Astrocyte of the cerebellum (primary cell): ENCODE measurements around the gene WDSUB1.

Experiments
- DNase-seq: peaks from one replicate; pipeline ENCODE4 v3.0.0-alpha.2; 2011; ENCODE audit warnings: low read depth
- H3K4me3 ChIP-seq: 2 replicates; pipeline ENCODE4 v1.5.1; 2011; ENCODE audit warnings: mild to moderate bottlenecking, low read depth, low read length, moderate library complexity
- CTCF ChIP-seq: IDR thresholded peaks from 2 replicates; pipeline ENCODE4 v1.5.1; 2012; ENCODE audit warnings: low read length, low read depth, moderate library complexity, mild to moderate bottlenecking; ENCODE audit errors: missing control alignments
- in situ Hi-C: cut with HindIII; loops from 2 replicates; pipeline ENCODE4 v1.10.0; 2017; ENCODE audit warnings: low sequenced_read_pairs

The WDSUB1 gene

GRCh38 chr2:159262226-159262625 is 24.3 kb downstream of the WDSUB1 start:
- no peak overlapping the region for H3K4me3 ChIP-seq
- DNase-seq: no peak
- TF ChIP-seq CTCF: no peak
- in situ Hi-C loops: no loop called here

GRCh38 chr2:159256159-159256558 is 30.3 kb downstream of the WDSUB1 start:
- in situ Hi-C loops: no loop called here
- TF ChIP-seq CTCF: no peak
- DNase-seq: no peak
- H3K4me3 ChIP-seq: no peak overlapping the region

GRCh38 chr2:159252905-159253304 is 33.6 kb downstream of the WDSUB1 start:
- DNase-seq: no peak
- TF ChIP-seq CTCF: no peak

GRCh38 chr2:159251296-159252173 is 35.0 kb downstream of the WDSUB1 start:
- TF ChIP-seq CTCF: no peak
- H3K4me3 ChIP-seq: no peak overlapping the region
- DNase-seq: no peak
- in situ Hi-C loops: no loop called here

More at GRCh38 chr2:159252905-159253304, 33.6 kb downstream of the WDSUB1 start:
- in situ Hi-C loops: no loop called here
- H3K4me3 ChIP-seq: no peak overlapping the region

GRCh38 chr2:159249990-159250715 is 36.4 kb downstream of the WDSUB1 start:
- no peak for DNase-seq

More at GRCh38 chr2:159249990-159250715, 36.4 kb downstream of the WDSUB1 start:
- in situ Hi-C loops: no loop called here
- TF ChIP-seq CTCF: no peak
- H3K4me3 ChIP-seq: no peak overlapping the region
